Measurements from ENCODE around the gene TREML4.
"Not testable (repeated sequence)": the region's sequence is repeated elsewhere in the genome, so short reads cannot be mapped to it uniquely, and the experiment has no call there.

TREML4 gene, protein sequence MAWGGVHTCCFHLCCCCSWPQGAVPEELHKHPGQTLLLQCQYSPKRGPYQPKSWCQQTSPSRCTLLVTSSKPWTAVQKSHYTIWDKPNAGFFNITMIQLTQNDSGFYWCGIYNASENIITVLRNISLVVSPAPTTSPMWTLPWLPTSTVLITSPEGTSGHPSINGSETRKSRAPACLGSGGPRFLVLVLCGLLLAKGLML

DNA sequence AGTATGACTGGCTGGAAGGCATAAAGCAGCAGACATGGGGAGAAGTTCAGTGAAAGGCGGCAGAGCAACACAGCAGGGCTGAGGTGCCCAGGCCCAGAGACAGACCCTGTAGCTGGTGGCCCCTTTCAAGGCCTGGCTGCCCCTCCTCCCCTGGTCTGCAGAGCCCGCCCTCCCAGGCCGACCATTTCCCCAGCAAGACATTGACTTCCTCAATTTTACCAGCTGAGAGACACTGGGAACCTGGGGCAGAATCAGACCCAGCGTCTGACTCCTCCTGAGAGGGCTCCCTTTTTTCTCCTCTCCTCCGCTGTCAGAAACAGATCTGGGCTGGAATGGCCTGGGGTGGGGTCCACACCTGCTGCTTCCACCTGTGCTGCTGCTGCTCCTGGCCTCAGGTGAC is at the start of gene TREML4:
TSS of gene TREML4 (plus strand) at position 254 of the 400 bp plus-strand sequence. CDS start at position 333, 79 bp downstream.
- no peak for DNase-seq (ENCODE audit: low read depth)

DNA sequence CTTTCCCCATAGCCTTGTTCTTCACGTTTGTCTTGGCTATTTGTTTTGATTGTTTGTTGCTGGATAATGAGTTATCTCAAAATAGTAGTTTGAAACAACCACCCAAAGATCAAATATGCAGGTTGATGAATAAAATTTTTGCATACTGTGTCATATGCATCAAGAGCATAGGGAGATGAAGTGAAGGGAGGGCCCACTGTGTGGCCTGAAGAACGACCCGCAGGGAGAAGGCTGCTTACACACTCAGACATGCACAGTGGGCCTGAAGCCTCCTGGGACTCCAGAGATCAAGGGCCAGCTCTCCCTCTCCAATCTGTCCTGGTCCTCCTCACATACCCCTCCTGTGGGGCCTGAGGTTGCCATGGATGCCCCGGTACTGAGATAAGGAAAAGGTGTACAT is 49.0 kb upstream of the TREML4 start:
- DNase-seq (ENCODE audit: low read depth): no peak

DNA sequence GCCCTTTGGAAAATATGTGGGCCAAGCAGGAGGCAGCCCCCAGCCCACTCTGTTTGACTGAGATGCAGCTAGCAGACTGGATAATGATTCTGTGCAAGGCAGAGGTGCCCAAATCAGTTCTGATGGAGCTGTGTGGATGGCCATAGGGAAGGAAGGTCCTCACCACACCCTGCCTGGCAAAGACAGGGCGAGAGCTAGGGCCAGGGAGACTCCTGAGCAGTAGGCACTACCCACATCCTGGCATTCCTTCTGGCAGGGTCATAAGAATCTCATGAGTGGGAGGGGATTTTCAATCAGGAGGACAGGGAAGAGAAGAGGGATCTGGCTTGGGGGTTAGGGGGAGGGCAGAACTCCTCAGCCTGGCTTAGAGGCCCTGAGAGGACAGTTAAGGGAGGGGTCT is 46.6 kb upstream of the TREML4 start:
- DNase-seq (ENCODE audit: low read depth): no peak

DNA sequence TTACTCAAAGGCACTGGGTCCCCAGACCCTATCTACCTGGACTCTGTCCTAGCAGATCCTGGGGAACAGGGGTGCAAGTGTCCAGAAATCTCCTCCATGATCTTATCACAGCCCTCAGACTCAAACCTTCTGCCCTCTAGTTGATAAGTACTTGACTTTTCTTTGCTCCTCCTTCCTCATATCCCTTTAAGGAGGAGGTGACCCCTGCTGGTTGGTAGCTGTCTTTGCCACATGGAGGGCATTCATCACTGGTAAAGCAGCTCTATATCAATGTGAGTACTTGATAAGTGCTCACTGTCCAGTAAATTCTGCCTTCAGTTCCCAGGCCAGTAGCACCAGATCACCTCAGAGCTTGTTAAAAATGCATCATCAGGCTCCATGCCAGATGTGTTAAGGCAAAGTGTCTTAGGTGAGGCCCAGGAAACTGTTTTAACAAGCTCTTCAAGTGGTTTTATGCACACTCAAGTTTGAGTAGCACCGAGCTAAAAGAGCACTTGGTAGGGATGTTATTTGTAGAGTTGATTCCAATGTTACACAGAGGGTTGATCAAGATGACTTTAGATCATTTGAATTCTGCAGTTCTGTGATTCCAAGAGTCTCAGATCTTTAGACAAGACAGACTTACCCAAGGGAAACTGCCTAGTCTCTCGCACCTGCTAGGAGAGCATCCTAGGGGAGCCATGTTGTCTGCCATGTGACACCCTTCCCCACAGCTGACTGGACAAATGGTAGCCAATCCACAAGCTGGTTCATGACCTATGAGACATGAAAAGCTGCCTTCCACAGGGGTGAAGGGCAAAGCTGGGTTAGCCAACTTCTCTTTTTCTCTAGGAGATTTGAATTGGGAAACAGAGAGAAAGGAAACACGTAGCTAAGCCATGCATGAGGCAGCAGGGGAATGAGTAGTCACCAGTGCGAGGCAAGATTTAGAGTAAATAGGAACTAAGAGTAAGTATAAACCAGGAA is 45.8 kb upstream of the TREML4 start:
- DNase-seq (ENCODE audit: low read depth): peak; percentile 55

DNA sequence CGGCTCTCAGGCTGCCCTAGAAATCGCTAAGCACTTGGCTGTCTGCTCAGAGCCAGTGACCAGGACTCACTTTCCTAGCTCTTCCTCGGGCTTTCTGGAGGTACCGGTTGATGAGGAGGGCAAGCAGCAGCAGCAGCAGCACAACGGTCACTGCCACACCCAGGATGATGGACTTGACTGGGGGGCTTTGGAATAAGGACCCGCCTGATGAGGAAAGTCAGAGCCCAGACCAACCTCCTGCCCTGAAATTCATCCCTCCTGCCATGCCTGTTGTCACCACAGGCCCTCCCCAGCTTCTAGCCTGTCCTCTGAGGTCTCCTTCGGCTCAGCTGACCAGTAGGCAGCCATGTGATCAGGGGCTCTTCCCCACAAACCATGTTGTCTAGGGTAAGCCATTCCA is 43.4 kb upstream of the TREML4 start:
- no peak for DNase-seq (ENCODE audit: low read depth)

DNA sequence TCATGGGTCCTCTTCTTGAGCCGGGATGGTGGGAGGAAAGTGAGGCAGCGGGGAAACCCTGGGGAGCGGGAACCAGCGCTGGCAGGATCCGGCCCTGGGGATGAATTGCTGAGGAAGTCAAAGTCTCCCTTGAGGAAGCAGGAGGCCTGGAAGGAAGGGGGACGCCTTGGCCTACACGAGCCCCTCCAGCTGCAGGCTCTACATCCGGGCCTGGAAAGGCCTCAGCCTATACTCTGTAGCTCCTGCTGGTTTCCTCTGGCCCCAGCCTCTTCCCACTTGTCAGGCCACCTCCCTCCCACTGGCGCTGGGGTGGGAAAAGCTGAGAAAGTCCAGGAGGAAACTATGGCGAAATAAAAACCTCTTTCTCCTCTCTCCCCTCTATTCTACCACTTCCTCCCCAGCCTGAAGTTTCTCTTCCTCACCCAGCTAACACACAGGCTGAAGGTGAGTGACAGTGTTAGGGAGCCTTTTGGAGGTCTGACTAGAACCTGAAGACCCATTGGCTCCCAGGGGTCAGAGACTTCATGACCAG is 42.1 kb upstream of the TREML4 start:
- DNase-seq (ENCODE audit: low read depth): no peak

DNA sequence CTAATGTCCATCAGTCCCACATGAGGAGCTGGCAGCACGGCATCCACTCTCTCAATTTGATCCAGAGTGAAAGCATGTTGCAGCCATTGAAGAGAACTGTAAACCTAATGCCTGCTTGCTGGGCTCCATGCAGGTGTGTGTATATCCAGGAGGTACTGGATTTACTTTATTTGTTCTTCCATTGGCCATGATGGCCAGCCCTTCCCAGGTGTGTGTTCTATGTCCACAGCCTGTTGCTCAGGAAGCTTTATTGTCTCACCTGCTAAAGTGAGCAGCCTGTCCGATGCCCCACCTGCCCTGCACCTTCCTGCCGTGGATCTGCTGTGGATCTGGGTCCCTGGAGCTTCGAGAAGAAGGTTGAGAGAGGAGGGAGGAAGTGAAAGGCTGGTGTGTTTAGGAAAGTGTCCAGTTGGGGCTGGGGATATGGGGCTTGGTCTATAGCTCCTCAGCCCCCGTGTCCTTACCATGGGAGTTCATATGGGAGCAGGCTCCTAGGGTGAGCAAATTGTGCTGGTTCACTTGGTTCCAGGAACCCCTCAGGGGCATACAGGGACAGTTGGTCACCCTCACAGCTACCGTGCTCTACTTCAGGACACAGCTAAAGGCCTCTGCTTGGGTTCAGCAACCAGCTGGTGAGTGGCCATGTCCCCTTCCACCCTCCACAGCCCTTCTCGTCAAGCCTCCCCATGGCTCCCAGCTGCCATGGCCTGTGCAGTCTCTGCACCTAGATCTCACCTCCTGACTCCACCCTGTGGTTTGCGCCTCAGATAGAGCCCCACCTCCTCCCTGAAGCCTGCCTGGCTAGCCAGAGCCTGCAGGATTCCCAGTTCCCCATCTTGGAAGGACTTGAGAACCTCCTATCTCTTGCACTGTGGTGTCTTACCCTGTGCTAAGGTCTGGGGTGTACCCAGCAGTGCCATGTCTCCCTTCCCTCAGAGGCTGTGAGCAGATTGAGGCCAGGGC is 39.9 kb upstream of the TREML4 start:
- DNase-seq (ENCODE audit: low read depth): no peak

DNA sequence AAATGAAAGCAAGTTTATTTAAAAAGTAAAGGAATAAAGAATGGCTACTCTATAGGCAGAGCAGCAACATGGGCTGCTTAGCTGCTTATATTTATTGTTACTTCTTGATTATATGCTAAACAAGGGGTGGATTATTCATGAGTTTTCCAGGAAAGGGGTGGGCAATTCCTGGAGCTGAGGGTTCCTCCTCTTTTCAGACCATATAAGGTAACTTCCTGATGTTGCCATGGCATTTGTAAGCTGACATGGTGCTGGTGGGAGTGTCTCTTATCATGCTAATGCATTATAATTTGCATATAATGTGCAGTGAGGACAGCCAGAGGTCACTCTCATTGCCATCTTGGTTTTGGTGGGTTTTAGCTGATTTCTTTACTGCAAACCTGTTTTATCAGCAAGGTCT is 39.1 kb upstream of the TREML4 start:
- DNase-seq (ENCODE audit: low read depth): not testable (repeated sequence)

DNA sequence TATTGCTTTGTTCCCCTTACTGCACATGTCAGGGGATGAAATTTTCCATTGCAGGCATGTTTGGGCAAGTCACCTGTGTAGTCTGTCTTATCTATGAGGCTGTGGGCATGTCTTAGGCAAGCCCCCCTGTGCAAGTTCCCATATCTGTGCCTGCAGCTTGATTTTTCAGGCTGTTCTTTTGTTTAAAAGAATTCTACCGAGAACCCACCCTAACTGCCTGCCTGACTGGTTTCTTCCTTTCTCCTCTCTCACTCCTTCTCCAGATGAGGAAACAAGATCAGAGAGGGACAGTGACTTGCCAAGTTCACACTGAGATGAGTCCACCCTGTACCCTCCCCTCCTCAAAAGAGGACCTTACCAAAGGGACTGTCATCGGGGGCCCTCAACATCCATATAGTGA is 38.2 kb upstream of the TREML4 start:
- no peak for DNase-seq (ENCODE audit: low read depth)

DNA sequence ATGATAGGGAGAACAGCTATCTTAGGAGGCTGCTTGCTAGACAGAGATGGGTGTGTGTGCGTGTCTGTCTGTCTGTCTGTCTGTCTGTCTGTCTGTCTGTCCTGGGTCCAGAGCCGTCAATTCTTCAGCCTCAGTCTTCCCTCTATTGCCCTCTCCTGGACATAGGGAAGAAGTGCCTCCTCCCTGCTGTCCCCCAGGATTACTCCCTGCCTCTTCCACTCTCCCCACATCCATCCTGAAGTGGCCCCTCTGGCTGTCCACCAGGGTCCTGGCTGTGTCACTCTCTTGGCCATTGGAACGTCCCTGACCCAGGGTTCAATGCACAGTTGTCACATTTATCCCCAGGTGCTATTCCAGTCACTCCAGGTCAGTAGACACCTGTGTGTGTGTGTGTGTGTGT is 37.4 kb upstream of the TREML4 start:
- DNase-seq (ENCODE audit: low read depth): no peak

DNA sequence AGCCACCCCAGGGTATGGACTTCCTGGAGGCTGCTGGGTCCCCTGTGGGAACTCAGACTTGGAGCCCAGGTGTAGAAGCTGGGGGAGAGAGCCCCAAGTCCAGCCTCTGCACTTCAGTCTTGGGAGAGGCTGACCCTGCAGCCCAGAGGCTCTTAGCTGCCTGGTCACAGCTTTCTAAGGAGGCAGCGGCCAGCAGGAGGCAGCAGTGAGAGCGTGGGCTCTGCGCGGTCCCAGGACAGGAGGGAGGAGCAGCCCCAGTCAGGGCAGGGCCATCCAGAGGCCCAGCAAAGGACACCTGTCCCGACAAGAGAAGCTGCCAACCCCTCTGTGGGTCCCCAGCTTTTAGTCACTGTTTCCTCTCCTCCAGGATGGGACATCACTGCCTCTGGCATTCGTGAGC is 36.6 kb upstream of the TREML4 start:
- no peak for DNase-seq (ENCODE audit: low read depth)

DNA sequence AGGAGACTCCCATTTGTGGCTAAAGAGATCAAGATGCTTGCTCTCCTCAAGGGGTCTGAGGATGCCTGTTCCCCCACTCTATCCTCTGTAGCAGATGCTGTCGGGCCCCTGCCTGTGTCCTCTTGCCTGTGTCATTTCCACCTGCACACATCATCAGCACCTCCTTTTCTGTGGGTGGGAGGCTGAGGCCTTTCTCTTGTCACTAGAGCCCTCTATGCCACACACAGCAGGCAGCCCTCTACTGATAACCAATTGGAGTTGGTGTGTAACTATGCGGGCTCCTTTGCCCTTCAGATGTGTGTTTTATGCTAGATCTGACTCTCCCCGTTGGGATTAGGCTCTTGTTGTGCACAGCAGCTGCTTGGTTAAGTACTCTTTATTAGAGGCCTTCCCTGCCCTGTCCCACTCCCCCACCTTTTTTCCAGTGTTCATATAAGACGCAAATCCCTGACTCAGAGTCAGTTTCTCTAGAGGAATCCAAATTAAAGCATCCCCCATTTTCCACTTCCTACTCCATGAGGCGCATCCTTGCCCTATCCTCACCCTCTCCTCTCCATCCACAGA is 34.9 kb upstream of the TREML4 start:
- no peak for DNase-seq (ENCODE audit: low read depth)

DNA sequence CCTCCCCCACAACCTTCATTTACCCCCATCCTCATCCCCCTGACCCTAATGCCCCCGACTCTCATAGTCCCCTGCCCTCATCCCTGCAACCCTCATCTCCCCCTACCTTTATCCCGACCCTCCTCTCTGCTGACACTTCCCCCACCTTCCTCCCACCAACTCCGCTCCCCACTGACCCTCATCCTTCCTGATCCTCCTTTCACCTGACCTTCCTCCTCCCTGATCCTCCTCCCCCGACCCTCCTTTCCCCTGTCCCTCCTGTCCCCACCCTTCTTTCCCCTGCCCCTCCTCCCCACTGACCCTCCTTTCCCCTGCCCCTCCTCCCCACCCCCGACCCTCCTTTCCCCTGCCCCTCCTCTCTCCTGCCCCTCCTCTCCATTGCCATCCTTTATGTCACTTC is 34.3 kb upstream of the TREML4 start:
- DNase-seq (ENCODE audit: low read depth): no peak

DNA sequence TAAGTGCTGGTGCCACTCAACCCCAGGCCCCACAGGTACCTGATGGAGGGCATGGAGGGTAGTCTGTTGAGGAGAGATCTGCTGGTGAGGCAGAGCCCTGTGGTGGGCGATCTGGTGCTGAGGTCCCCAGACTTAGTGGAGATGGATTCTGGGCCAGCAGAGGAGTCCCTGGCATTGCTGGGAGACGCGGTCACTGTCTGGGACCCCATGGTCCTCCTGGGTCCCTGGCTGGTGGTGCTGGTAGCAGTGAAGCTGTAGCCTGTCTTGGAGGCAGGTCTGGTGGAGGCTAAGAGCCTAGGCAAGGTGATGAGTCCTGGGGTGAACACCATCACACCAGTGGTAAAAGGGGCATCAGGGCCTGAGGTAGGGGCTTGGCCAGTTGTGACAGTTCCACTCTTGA is 33.8 kb upstream of the TREML4 start:
- no peak for DNase-seq (ENCODE audit: low read depth)

DNA sequence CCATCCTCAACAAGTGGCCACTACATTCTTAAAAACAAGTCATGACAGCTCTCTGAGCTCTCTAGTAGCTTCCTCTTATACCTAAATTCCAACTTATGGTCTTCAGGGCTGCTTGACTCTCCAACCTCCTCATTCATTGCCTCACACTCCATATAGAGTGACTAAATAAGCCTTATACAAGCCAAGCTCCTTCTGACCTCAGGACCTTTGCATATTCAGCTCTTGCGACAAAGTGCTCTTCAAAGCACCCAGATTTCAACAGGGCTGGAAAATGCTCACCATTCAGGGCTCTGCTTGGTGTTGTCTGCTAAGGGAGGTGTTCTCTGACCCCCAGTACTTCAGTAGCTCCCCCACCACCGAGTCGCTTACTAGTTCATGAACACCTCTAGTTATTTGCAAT is 30.9 kb upstream of the TREML4 start:
- DNase-seq (ENCODE audit: low read depth): no peak

DNA sequence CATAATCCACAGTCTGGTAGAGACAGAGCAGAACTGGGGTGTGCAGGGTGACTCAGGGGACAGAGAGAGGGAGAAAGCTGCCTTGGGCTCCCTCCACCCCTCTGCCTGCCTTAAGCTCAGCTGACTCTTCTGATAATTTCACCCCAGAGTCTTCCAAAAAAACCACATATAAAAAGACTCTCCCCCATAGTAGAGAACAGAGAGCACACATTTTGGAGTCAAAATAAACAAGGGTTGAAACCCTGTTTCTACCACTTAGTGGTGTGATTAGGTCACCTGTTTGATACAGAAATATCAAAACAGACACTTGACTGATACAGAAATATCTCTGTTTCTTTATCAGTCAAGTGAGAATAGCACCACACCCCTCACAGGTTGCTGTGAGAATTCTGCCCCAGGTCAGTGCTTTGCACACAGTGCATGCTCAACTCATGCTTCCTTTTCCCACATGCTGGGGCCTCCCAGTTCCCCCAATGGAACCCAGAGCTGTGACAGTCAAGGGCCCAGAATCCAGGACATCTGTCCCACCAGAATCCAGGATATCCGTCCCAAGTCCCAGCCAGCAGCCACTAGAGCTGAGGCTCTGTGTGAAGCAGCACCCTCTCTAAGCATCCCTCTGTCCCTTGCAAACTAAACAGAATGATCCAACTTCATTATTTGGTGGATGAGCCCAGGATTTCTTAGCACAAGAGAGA is 28.4 kb upstream of the TREML4 start:
- no peak for DNase-seq (ENCODE audit: low read depth)

DNA sequence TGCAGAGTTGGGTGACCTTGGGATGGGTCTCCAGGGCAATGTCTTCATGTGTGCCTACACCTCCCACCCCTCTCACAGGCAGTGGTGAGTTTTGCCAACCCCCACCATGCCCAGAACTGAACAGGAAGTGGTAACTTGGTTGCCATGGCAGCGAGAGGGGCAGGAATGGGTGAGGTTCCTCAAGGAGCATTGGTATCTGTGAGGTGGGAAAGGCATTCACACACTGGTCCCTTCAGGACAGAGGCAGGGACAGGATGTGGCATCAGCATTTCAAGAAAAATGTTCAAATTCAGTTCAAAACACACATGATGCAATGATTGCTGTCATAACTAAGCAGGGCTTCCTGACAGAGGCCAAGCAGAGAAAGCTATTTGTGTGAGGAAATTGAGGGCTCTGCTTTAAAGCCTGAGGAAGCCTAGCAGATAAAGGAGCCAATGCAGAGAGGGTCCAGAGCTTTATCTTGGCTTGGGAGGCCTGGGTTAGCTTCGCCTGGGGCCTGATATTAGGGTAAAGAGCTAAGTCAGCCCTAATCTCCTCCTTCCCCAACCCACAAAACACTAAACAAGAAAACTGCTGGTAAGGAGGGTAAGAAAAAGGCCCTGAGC is 27.8 kb upstream of the TREML4 start:
- DNase-seq (ENCODE audit: low read depth): no peak

DNA sequence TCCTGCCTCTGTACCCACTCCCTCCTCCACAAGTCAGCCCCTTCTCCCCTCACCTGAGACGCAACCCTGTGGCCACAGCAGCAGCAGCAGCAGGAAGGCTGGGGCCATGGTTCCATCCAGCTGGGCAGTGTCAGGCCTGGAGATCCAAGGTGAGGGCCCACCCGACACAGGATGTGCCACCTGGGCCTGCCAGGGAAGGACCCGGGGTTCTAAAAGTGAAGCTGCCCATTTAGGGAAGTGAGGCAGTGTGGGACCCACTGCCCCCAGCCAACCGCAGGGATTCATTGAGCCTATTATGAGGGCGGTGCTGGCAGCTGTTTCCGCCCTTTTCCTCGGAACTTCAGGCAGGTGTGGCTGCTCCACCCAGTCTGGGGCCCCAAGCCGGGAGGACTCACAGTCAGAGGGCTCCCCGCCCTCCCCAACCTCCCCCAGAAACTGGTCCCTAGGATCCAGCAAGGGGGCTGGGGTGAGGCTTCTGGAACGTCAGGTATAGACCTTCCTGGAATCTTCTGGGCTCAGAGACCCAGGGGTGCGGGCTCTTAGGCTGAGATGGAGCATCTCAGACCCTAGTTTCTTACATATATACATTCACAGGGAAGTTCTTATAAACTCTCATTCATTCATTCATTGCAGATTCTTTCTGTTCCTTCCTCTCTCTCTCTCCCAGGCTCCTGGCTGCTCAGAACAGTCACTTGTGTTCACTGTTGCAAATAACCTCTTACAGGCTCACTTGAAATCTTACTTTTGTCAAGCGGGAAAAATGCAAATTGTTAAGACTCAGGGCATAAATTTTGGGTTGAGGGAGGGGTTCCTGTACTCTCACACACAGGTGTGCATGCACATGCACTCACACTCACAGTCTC is 27.0 kb upstream of the TREML4 start, which contains the start of gene TREML2:
TSS of gene TREML2 (minus strand) at position 249 of the 863 bp plus-strand sequence. CDS start at position 108, 141 bp downstream.
- no peak for DNase-seq (ENCODE audit: low read depth)

DNA sequence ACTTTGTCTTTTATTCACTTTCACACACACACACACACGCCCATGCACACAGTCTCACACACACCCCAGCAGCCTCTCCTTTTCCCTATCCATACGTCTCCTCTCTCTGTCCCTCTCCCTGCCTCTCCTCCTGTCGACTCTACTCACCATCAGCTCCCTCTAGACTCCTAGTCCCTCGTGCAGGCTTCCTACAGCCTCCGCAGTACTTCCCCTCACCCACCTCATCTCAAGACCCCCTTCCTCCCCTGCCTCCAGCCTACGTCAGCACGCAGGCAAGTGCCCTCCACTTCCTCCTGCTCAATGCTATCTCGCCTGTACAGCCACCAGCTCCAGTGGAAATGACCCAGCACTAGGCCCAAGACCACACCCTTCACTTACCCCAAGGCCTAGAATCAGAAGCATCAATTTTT is 26.4 kb upstream of the TREML4 start:
- no peak for DNase-seq (ENCODE audit: low read depth)

DNA sequence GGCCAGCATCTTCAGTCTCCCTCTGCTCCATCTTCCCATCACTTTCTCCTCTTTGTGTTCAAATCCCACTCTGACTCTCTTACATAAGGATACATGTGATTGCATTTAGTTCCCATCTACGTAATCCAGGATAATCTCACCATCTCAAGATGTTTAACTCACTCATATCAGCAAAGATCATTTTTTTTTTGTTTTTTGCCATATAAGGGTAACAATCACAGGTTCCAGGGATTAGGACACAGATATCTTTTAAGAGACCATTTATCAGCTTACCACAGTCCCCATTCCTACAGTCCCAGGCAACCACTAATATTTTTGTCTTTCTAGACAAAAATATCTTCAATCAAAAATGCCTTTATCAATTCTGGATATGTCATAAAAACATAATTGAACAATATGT is 24.0 kb upstream of the TREML4 start:
- DNase-seq (ENCODE audit: low read depth): no peak

Measured in fibroblast of gingiva (primary cell).